ENCODE results near the gene PRKACB.
"Not testable (repeated sequence)": the region's sequence is repeated elsewhere in the genome, so short reads cannot be mapped to it uniquely, and the experiment has no call there.

Gene PRKACB

GRCh38 chr1:84278905-84279304 lies 134.8 kb downstream of the PRKACB start:
- Histone ChIP-seq H3K9me3 (ENCODE audit: control insufficient read depth in 2 of 2, low read length in 2 of 2) (no peaks in the 10 kb centered on the region), H3K36me3 (ENCODE audit: control insufficient read depth in 2 of 2, insufficient read depth in 2 of 2, low read length in 2 of 2) (no peaks in the 10 kb centered on the region), H3K9ac (ENCODE audit: low read depth in 1 of 2, low read length in 2 of 2) (no peak overlapping the region), H3K27me3 (ENCODE audit: control insufficient read depth in 2 of 2, insufficient read depth in 2 of 2, low read length in 2 of 2) (no peaks in the 10 kb centered on the region), H3K27ac (ENCODE audit: low read depth in 2 of 2, low read length in 2 of 2) (peak overlapping the region; percentile 27 to 32), H3K4me3 (ENCODE audit: low read length in 2 of 2) (peak overlapping the region in 1 of 2 donors; percentile 42), H3K4me1 (ENCODE audit: control insufficient read depth in 2 of 2, insufficient read depth in 2 of 2, low read length in 2 of 2) (peaks cover 0 to 2% of the 10 kb centered on the region in 2 donors)

GRCh38 chr1:84280912-84281311 lies 136.8 kb downstream of the PRKACB start:
- H3K4me1 ChIP-seq (ENCODE audit: control insufficient read depth in 2 of 2, insufficient read depth in 2 of 2, low read length in 2 of 2) = no peaks in the 10 kb centered on the region
- no peak overlapping the region for H3K9ac ChIP-seq (ENCODE audit: low read depth in 1 of 2, low read length in 2 of 2)
- H3K9me3 ChIP-seq (ENCODE audit: control insufficient read depth in 2 of 2, low read length in 2 of 2) = no peaks in the 10 kb centered on the region
- H3K4me3 ChIP-seq (ENCODE audit: low read length in 2 of 2) = no peak overlapping the region
- no peaks in the 10 kb centered on the region for H3K36me3 ChIP-seq (ENCODE audit: control insufficient read depth in 2 of 2, insufficient read depth in 2 of 2, low read length in 2 of 2)
- no peaks in the 10 kb centered on the region for H3K27me3 ChIP-seq (ENCODE audit: control insufficient read depth in 2 of 2, insufficient read depth in 2 of 2, low read length in 2 of 2)
- H3K27ac ChIP-seq (ENCODE audit: low read depth in 2 of 2, low read length in 2 of 2) = no peak overlapping the region

- no peak overlapping the region for H3K27ac ChIP-seq (ENCODE audit: low read depth in 2 of 2, low read length in 2 of 2)
- H3K27me3 ChIP-seq (ENCODE audit: control insufficient read depth in 2 of 2, insufficient read depth in 2 of 2, low read length in 2 of 2) = no peaks in the 10 kb centered on the region
- no peaks in the 10 kb centered on the region for H3K9me3 ChIP-seq (ENCODE audit: control insufficient read depth in 2 of 2, low read length in 2 of 2)
- H3K4me1 ChIP-seq (ENCODE audit: control insufficient read depth in 2 of 2, insufficient read depth in 2 of 2, low read length in 2 of 2) = no peaks in the 10 kb centered on the region
- no peak overlapping the region for H3K9ac ChIP-seq (ENCODE audit: low read depth in 1 of 2, low read length in 2 of 2)
- H3K4me3 ChIP-seq (ENCODE audit: low read length in 2 of 2) = no peak overlapping the region
- no peaks in the 10 kb centered on the region for H3K36me3 ChIP-seq (ENCODE audit: control insufficient read depth in 2 of 2, insufficient read depth in 2 of 2, low read length in 2 of 2)
Measured at GRCh38 chr1:84282780-84283333, 138.8 kb downstream of the PRKACB start.

- H3K4me1 ChIP-seq (ENCODE audit: control insufficient read depth in 2 of 2, insufficient read depth in 2 of 2, low read length in 2 of 2) = no peaks in the 10 kb centered on the region
- H3K9me3 ChIP-seq (ENCODE audit: control insufficient read depth in 2 of 2, low read length in 2 of 2) = no peaks in the 10 kb centered on the region
- H3K4me3 ChIP-seq (ENCODE audit: low read length in 2 of 2) = no peak overlapping the region
- H3K36me3 ChIP-seq (ENCODE audit: control insufficient read depth in 2 of 2, insufficient read depth in 2 of 2, low read length in 2 of 2) = no peaks in the 10 kb centered on the region
- H3K27me3 ChIP-seq (ENCODE audit: control insufficient read depth in 2 of 2, insufficient read depth in 2 of 2, low read length in 2 of 2) = no peaks in the 10 kb centered on the region
- H3K9ac ChIP-seq (ENCODE audit: low read depth in 1 of 2, low read length in 2 of 2) = no peak overlapping the region
- H3K27ac ChIP-seq (ENCODE audit: low read depth in 2 of 2, low read length in 2 of 2) = no peak overlapping the region
Measured at GRCh38 chr1:84283381-84283780, 139.3 kb downstream of the PRKACB start.

GRCh38 chr1:84286071-84286470 lies 142.0 kb downstream of the PRKACB start:
- Histone ChIP-seq H3K9ac (ENCODE audit: low read depth in 1 of 2, low read length in 2 of 2) (no peak overlapping the region), H3K4me1 (ENCODE audit: control insufficient read depth in 2 of 2, insufficient read depth in 2 of 2, low read length in 2 of 2) (no peaks in the 10 kb centered on the region), H3K9me3 (ENCODE audit: control insufficient read depth in 2 of 2, low read length in 2 of 2) (no peaks in the 10 kb centered on the region), H3K36me3 (ENCODE audit: control insufficient read depth in 2 of 2, insufficient read depth in 2 of 2, low read length in 2 of 2) (no peaks in the 10 kb centered on the region), H3K27me3 (ENCODE audit: control insufficient read depth in 2 of 2, insufficient read depth in 2 of 2, low read length in 2 of 2) (no peaks in the 10 kb centered on the region), H3K27ac (ENCODE audit: low read depth in 2 of 2, low read length in 2 of 2) (no peak overlapping the region), H3K4me3 (ENCODE audit: low read length in 2 of 2) (no peak overlapping the region)

- not testable (repeated sequence) for H3K9ac ChIP-seq (ENCODE audit: low read depth in 1 of 2, low read length in 2 of 2); H3K4me3 ChIP-seq (ENCODE audit: low read length in 2 of 2); H3K27me3 ChIP-seq (ENCODE audit: control insufficient read depth in 2 of 2, insufficient read depth in 2 of 2, low read length in 2 of 2); H3K36me3 ChIP-seq (ENCODE audit: control insufficient read depth in 2 of 2, insufficient read depth in 2 of 2, low read length in 2 of 2); H3K4me1 ChIP-seq (ENCODE audit: control insufficient read depth in 2 of 2, insufficient read depth in 2 of 2, low read length in 2 of 2); H3K9me3 ChIP-seq (ENCODE audit: control insufficient read depth in 2 of 2, low read length in 2 of 2); H3K27ac ChIP-seq (ENCODE audit: low read depth in 2 of 2, low read length in 2 of 2)
Measured at GRCh38 chr1:84287389-84287788, 143.3 kb downstream of the PRKACB start.

All from mucosa of rectum (tissue), 2 donors.